Activated CD8-positive, alpha-beta memory T cell treated with anti-CD3 and anti-CD28 coated beads for 36 hours (primary cell): ENCODE data around the gene ACO2. TPM values are rescaled to one million over a fixed set of nuclear protein-coding genes. Genes with fewer than 3 reads are reported as not detected.

Source experiments
- CTCF ChIA-PET: fragments of 350-600 bp; sonication (Branson Sonifier 250); formaldehyde crosslinking; loops from one replicate; lab custom pipeline; 2021; ENCODE audit warnings: antibody characterized with exemption; lab: Charles Lee
- POLR2A ChIA-PET: fragments of 350-600 bp; sonication (Branson Sonifier 250); formaldehyde crosslinking; loops from one replicate; lab custom pipeline; 2021; ENCODE audit warnings: antibody characterized with exemption; lab: Charles Lee
- total RNA-seq, 2 experiments: library from RNA; stranded (reverse); gene quantifications; one replicate each; pipeline ENCODE4 v1.2.3, GENCODE V29; 2021

ACO2 gene
- total RNA-seq, 2 experiments from 2014 or later = 111 to 112 TPM

DNA sequence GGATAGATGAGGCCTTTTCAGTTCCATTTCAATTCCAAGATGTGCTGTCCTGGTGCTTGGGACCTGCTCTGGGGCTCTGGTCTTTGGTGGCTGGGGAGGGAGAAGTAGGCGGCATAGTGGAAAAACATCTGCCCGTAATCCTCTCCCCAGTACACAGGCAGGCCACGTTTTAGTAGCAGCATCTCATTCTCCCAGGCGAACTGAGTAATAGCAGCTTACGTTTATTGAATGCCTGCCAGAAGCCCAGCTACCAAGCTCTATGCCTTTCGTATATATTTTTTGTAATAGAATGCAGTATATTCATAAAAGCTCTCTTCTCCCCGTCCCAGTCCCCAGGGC lies 11.4 kb downstream of the ACO2 start:
- CTCF ChIA-PET = interaction anchor here (1.4 to 1.8 kb wide), 2 partner anchors 8 to 77 kb away, joined by 4 read pairs; no protein-coding TSS in a partner anchor
- POLR2A ChIA-PET = interaction anchor here (0.5 kb wide), 1 partner anchor 180 kb away, joined by 3 read pairs; no protein-coding TSS in a partner anchor

DNA sequence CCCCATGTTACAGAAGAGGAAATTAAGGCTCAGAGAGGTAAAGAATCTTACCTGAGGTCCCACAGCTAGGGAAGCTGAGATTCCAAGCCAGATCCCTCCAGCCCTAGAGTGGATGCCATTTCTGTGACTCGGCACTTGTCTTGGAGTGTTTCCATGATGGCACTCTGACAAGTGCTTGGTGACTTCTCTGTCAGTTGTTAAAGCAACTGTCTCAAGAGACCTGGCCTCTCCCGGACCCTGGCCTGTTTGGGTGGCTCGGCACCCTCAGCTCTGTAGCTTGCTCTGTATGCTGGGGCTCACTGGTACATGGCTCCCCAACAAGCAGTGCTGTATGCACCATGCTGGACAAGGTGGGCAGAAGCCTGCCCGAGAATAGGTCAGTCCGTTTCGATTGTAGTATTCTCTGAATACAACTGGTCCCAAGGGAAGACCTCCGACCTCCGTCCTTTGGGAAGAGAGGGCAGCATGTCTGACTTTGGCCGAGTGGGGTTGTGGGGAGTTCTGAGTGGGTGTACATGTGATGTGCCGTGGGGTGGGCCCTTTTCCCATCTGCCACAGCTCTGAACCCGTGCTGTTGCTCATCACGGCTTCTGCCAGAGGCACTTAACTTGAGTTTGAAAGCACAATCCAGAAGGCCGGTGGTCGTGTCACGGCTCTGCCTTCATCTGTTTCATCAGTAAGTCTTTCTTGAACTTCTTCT lies 12.4 kb downstream of the ACO2 start:
- CTCF ChIA-PET = interaction anchor here (1.3 to 1.8 kb wide), 3 partner anchors 9 to 77 kb away, joined by 3 to 4 read pairs (median 4); partner anchors contain the start of gene PHF5A
- POLR2A ChIA-PET = interaction anchor here (0.5 kb wide), 2 partner anchors 179 to 204 kb away, joined by 3 to 5 read pairs; no protein-coding TSS in a partner anchor

DNA sequence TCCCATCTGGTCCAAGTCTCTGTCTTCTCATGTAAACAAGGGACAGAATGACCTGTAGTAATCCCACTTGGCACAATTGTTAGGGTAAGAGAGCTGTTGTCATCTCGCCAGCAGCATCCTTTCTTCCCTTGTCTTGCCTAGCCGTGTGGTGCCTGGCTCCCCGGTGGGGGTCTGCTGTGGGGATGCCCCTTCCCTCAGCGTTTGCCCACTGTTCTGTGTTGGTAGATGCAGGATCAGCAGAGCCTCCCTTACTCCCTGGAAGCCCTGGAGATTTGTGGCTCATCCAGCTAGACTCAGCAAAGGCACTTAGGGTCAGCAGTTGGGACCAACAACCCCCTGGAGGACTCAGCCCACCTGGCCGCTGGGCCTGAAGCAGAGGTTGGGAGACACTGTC lies 13.0 kb downstream of the ACO2 start:
- ChIA-PET POLR2A (no interaction called here), CTCF (interaction anchor here (1.3 to 1.8 kb wide), 2 partner anchors 9 to 13 kb away, joined by 3 to 4 read pairs; partner anchors contain the start of gene PHF5A)

DNA sequence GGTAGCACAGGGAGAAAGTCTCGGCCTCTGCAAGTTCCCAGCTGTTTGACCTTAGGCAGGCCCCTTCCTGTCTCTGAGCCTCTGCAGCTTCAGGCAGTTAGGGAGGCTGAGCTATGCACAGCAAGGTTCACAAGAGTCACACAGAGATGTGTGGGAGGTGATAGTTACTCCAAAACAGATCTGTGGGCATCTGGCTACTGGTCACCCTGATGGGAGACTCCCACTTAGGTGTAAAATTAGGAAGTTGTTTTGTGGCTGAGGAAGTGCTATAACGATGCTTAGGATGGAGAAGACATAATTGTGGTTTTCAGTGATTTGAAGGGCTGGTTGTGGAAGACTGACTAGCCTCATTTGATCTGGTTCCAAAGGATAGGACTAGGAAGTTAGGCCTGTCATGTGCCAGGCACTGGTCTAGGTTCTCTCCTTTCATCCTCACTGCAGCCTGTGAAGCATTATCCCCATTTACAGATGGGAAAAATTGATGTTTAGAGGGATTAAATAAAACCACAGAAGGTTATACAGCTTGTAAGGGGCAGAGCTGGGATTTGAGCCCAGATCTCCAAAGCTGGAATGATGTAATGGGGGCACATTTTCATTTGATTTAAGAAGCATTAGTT lies 13.5 kb downstream of the ACO2 start:
- ChIA-PET POLR2A (no interaction called here), CTCF (interaction anchor here (0.9 to 1.8 kb wide), 3 partner anchors 10 to 112 kb away, joined by 3 to 4 read pairs (median 3); partner anchors contain the start of gene PHF5A)

DNA sequence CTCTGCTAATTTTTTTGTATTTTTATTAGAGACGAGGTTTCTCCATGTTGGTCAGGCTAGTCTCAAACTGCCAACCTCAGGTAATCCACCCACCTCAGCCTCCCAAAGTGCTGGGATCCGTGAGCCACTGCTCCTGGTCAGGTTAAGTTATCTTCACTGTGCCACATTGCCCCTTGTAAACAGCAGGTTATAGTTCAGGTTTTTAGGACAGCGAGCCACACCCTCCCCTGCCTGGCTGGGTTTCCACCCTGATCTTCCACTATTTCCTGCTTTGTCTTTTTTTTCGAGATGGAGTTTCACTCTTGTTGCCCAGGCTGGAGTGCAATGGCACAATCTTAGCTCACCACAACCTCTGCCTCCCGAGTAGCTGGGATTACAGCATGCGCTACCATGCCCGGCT lies 16.1 kb downstream of the ACO2 start:
- POLR2A ChIA-PET = no interaction called here
- CTCF ChIA-PET = interaction anchor here (1.1 kb wide), 1 partner anchor 17 kb away, joined by 3 read pairs; the partner anchor contains the start of genes ACO2 and PHF5A

DNA sequence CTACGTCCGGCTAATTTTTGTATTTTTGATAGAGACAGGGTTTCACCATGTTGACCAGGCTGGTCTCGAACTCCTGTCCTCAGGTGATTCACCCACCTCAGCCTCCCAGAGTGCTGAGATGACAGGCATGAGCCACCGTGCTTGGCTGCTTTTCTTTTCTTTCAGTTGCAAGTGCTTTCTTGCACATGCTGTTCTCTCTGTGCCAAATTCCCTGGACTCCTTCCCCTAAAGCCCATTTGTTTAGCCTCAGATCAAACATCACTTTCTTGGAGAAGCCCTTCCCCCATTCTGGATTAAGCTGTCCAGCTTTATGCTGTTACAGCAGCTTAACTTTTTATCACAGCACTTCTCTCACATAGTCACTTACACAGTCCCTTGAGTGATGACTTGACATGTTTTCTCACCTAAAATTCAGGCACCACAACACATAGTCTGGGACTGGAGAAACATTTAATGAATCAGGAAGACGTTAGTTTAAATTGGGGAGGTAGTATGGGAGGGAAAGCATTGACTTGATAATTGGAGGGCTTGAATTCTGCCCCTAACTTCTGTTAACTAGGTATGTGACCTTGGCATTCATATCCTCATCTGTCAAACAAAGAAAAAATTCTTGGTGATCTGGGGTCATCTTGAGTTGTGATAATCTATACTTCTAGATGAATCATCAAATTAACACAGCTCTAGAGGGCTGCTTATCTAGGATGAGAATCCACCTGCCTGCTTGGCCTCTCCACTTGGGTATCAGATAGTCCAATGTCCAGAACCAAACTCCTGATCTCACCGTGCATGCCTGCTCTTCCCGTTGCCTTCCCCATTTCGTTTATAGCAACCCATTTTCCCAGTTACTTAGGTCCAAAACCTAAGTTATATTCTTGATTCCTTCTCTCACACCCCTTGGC lies 18.4 kb downstream of the ACO2 start:
- ChIA-PET CTCF (interaction anchor here (0.5 kb wide), 1 partner anchor 44 kb away, joined by 3 read pairs; no protein-coding TSS in a partner anchor), POLR2A (no interaction called here)

DNA sequence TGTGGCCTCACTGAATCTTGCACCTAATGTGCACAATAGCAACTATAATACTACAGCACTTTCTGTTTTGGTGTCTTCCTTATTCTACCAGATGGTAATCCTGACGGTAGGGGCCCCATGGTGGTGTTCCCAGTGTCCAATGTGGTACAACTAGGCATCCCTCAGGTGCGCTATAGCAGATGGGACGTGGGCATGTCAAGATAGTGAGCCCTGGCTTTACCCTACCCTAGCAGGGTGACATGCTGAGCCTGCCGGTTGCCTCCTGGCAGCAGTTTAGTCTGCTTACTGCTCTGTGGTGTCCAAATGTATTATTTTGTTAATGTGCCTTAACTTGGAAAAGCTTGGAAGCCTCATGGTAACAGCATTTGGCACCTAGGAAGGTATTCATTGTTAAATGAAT lies 19.2 kb downstream of the ACO2 start:
- CTCF ChIA-PET = interaction anchor here (1.1 to 1.5 kb wide), 2 partner anchors 30 to 39 kb away, joined by 5 read pairs; no protein-coding TSS in a partner anchor
- POLR2A ChIA-PET = no interaction called here

DNA sequence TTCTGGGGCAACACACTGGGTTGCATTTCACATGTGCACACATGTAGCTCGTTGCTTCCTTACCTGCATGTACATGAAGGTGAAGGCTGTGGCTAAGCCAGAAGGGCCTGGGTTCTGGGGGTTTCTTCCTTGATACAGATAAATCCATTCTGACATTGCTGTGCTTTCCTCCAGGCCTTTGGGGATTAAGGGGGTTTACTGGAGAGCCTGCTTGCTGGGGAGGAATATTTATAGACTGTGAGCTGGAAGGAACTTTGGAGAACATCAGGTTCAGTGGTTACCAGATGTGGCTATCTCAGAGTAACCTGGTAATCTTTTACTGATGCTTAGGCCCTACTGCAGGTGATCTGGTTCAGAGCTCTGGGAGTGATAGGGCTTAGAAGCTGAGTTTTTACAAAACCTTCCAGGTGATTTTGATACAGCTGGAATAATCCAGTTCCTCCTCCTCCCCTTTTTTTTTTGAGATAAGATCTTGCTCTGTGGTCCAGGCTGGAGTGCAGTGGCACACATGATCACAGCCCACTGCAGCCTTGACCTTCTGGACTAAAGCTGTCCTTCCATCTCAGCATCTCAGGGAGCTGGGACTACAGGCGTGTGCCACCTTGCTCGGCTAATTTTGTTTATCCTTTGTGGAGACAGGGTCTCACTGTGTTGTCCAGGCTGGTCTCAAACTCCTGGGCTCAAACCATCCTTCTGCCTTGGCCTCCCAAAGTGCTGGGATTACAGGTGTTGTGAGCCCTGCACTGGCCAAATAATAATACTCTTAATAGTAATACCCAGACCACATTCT lies 19.9 kb downstream of the ACO2 start:
- ChIA-PET POLR2A (no interaction called here), CTCF (interaction anchor here (0.9 to 1.5 kb wide), 4 partner anchors 10 to 60 kb away, joined by 3 to 5 read pairs (median 4); no protein-coding TSS in a partner anchor)

DNA sequence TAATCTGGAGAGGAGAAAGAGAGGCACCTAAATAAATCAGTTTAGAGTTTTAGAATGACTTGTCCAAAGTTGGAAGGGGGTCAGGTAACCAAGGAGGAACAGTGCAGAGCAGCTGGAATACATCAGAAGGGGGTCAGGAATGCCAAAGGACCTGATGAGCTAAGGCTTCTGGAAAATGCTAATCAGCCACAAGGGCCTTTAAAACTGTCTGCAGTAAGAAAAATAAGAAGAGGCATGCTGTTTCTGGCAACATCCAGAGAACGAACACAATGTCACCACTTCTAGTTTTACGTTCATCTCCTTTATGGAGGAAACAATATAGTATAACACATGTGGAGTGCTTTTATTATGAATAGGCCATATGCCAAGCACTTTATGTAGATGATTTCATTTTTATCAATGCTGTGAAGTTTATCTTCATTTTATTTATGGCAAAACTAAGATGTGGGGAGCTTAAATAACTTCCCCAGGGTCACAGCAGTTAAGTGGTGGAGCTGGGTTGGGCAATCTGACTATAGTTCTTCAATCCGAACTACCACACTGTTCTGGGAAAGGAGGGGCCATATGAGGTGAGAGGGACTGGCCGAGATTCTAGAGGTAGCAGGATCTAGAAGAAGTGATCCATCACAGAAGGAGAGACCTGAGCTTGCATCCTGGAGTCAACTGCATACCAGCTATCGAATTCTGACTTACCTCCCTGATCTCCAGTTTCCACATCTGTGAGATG lies 22.6 kb downstream of the ACO2 start:
- POLR2A ChIA-PET = interaction anchor here (0.5 kb wide), 1 partner anchor 138 kb away, joined by 4 read pairs; no protein-coding TSS in a partner anchor
- CTCF ChIA-PET = no interaction called here

DNA sequence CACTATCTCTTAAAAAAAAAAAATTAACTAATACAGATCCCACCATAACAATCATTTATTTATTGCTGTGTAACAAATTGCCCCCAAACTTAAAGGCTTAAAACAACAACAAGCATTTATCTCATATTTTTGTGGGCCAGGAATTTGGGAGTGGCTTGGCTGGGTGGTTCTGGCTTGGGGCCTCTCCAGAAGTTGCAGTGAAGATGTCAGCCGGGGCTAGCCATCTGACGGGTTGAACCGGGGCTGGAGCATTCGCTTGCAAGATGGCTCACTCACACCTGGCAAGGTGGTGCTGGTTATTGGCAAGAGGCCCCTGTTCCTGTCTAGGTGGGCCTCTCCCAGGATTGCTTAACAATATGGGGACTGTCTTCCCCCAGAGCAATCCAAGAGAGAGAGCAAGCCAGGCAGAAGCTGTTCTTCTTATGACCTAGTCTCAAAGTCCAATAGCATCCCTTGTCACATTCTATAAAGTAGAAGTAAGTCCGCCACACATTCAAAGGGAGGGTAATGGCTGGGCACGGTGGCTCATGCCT lies 29.5 kb downstream of the ACO2 start:
- POLR2A ChIA-PET = interaction anchor here (0.6 to 2.0 kb wide), 2 partner anchors 30 to 106 kb away, joined by 3 to 5 read pairs; partner anchors contain the start of genes ACO2 and PHF5A

DNA sequence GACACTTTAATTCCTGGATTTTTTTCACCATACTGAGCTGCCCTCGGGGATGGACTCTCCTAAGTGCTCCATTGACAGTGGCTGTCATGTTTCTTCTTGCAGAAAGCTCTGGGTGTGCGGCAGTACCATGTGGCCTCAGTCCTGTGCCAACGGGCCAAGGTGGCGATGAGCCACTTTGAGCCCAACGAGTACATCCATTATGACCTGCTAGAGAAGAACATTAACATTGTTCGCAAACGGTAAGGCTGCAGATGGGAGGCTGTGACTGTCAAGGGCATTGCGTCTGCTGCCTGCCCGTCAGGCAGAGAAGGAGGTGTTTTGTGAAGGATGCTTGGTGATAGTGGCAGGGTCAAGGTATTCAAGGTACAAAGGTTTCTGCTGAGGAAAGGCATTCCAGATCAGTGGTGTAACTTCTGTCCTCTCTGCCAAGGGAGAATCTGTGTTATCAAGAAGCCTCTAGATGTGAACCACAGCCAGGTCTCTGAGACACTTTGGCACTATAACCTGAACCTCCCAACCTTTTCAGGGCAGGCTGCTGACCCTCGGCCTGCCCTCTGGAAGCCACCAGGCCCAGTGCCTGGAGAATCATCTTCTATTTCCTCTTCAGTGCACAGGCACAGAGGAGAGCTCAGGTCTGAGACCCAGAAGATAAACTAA lies 30.8 kb downstream of the ACO2 start:
- ChIA-PET POLR2A (interaction anchor here (2.0 kb wide), 1 partner anchor 31 kb away, joined by 5 read pairs; the partner anchor contains the start of genes ACO2 and PHF5A), CTCF (interaction anchor here (0.7 to 3.3 kb wide), 3 partner anchors 96 to 167 kb away, joined by 3 to 18 read pairs (median 4); no protein-coding TSS in a partner anchor)

More for the DNA sequence above, 29.5 kb downstream of the ACO2 start:
- CTCF ChIA-PET = interaction anchor here (1.2 kb wide), 1 partner anchor 95 kb away, joined by 4 read pairs; no protein-coding TSS in a partner anchor

DNA sequence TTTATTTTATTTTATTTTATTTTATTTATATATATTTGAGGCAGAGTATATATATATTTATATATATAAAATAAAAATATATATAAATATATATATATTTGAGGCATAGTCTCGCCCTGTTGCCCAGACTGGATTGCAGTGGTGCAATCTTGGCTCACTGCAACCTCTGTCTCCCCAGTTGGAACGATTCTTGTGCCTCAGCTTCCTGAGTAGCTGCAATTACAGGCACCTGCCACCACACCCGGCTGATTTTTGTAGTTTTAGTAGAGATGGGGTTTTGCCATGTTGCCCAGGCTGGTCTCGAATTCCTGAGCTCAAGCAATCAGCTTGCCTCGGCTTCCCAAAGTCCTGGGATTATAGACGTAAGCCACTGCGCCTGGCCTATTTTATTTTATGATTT lies 31.4 kb downstream of the ACO2 start:
- CTCF ChIA-PET = interaction anchor here (1.2 to 3.3 kb wide), 2 partner anchors 95 to 97 kb away, joined by 4 to 18 read pairs; no protein-coding TSS in a partner anchor
- POLR2A ChIA-PET = interaction anchor here (0.7 to 2.0 kb wide), 2 partner anchors 32 to 90 kb away, joined by 4 to 5 read pairs; partner anchors contain the start of genes ACO2 and PHF5A

DNA sequence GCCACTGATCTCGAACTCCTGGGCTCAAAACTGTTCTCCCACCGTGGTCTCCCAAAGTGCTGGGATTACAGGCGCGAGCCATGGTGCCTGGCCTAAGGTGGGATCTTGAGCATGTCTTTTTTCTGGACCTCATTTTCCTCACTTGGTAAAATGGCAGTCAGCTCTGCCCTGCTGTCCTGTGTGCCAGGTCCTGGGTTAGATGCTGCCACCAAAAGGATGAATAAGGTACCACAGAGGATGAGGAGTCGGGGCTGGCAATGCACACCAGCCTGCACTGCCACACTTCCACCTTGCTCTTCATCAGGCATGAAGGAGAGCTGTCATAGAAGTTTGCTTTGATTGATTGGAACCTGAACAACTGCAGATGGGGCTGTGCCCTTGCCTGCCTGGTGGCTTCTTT lies 32.3 kb downstream of the ACO2 start:
- ChIA-PET POLR2A (interaction anchor here (0.6 kb wide), 1 partner anchor 98 kb away, joined by 4 read pairs; no protein-coding TSS in a partner anchor), CTCF (interaction anchor here (1.1 to 3.3 kb wide), 4 partner anchors 26 to 98 kb away, joined by 4 to 18 read pairs (median 4); no protein-coding TSS in a partner anchor)

DNA sequence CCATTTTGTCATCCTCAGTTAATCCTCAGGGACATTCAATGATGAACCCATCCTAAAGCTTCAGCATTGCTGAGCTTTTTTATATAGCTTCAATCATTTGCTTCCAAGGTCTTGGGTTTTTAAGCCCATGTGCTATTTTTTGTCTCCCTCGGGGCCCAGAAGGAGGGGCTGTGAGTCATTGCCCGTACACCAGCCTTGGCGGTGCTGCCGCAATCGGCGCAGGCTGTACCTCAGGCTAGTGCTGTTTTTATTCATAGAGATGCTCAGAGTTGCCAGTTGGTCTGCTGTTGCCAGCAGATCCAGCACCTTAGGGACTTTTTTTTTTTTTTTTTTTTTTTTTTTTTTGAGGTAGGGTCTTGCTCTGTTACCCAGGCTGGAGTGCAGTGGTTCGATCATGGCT lies 35.5 kb downstream of the ACO2 start:
- ChIA-PET CTCF (interaction anchor here (0.7 to 1.8 kb wide), 2 partner anchors 98 to 101 kb away, joined by 4 to 6 read pairs; no protein-coding TSS in a partner anchor), POLR2A (no interaction called here)

DNA sequence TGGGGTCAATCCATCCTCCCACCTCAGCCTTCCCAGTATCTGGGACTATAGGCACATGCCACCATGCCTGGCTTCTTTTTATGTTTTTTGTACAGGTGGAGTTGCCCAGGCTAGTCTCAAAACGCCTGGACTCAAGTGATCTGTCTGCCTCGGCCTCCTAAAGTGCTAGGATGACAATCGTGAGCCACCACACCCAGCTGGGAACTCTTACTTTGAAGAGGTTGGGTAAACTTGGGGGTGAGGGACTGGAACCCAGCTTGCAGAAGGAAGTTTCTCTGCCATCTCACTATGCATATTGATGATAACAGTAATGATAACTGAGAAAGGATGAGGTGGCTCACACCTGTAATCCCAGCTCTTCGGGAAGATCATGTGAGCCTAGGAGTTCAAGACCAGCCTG lies 35.9 kb downstream of the ACO2 start:
- POLR2A ChIA-PET = no interaction called here

More for the DNA sequence above, 35.9 kb downstream of the ACO2 start:
- CTCF ChIA-PET = interaction anchor here (0.7 to 1.8 kb wide), 2 partner anchors 99 to 102 kb away, joined by 4 to 6 read pairs; no protein-coding TSS in a partner anchor
